Vagina (tissue), 2 donors: ENCODE results near the gene RPGR.

ENCODE experiments used
- POLR2A ChIP-seq, 2 donors: fragments of 450-650 bp; IDR thresholded peaks; one replicate each; pipeline ENCODE4 v1.6.1; 2017; ENCODE audit warnings: antibody characterized with exemption in 2 of 2, mild to moderate bottlenecking in 2 of 2, moderate library complexity in 2 of 2
- TF ChIP-seq, protein P1 (sequence below), 3 experiments: fragments of 450-650 bp in 2 of 3; fragments of 200-600 bp in 1 of 3; sonication (generic) in 1 of 3; IDR thresholded peaks; one replicate each; pipeline ENCODE4 v1.5.1; 2017 to 2019; ENCODE audit warnings: antibody characterized with exemption in 3 of 3, mild to moderate bottlenecking in 2 of 3, moderate library complexity in 2 of 3

GRCh38 chrX:38318196-38318595 is 9.1 kb downstream of the RPGR start:
- TF ChIP-seq, protein P1, sequence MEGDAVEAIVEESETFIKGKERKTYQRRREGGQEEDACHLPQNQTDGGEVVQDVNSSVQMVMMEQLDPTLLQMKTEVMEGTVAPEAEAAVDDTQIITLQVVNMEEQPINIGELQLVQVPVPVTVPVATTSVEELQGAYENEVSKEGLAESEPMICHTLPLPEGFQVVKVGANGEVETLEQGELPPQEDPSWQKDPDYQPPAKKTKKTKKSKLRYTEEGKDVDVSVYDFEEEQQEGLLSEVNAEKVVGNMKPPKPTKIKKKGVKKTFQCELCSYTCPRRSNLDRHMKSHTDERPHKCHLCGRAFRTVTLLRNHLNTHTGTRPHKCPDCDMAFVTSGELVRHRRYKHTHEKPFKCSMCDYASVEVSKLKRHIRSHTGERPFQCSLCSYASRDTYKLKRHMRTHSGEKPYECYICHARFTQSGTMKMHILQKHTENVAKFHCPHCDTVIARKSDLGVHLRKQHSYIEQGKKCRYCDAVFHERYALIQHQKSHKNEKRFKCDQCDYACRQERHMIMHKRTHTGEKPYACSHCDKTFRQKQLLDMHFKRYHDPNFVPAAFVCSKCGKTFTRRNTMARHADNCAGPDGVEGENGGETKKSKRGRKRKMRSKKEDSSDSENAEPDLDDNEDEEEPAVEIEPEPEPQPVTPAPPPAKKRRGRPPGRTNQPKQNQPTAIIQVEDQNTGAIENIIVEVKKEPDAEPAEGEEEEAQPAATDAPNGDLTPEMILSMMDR (IDR thresholded peaks at IDR 0.05): no peak
- no peak for TF ChIP-seq POLR2A (IDR thresholded peaks at IDR 0.05)
